SK-N-SH (cell line): ENCODE data around the gene CSTF3. TPM values are rescaled to one million over a fixed set of nuclear protein-coding genes. Genes with fewer than 3 reads are reported as not detected.

ENCODE experiments used
- RCOR1 ChIP-seq: fragments of 150-350 bp; IDR thresholded peaks from 2 replicates; pipeline ENCODE4 v1.6.1; 2017; ENCODE audit warnings: antibody characterized with exemption, low read length
- polyA plus RNA-seq, 3 experiments: library from polyadenylated mRNA; depleted of rRNA; stranded (reverse); fragments of >200 nt; gene quantifications; 2 replicates each; pipeline ENCODE4 v1.2.3, GENCODE V29; 2012
- small RNA-seq, 7 experiments: library from RNA; depleted of rRNA; stranded (forward); fragments of <200 nt; gene quantifications; one replicate each; pipeline ENCODE3, GENCODE V24; 2012

CSTF3 gene
- polyA plus RNA-seq, 1 of the 3 experiments (the other 2 are of a cell fraction): 26.3 TPM

- TF ChIP-seq RCOR1: no peak
- TF ChIP-seq, all 33 proteins: peak for 0
Observed at GRCh38 chr11:33035011-33035410, 126.3 kb downstream of the CSTF3 start (continued).

Small RNA genes within 50 kb of the gene (small RNA-seq; reads per million reads assigned to genes)
- gene RF00019: 0 reads per million in 7 experiments

Other genes with a start within 250 kb of the CSTF3 start
- gene DEPDC7, start 145.6 kb downstream of the CSTF3 start, polyA plus RNA-seq (2012; rRNA removed): 9.7 and 14.2 TPM in 2 replicates
- 12.7 and 15.1 TPM in 2 replicates for gene TCP11L1, start 121.9 kb downstream of the CSTF3 start, polyA plus RNA-seq (2012; rRNA removed)
- gene HIPK3, start 95.9 kb upstream of the CSTF3 start, polyA plus RNA-seq (2012; rRNA removed): 5.2 and 7.0 TPM in 2 replicates
- gene KIAA1549L, start 214.6 kb upstream of the CSTF3 start, polyA plus RNA-seq (2012; rRNA removed): 14.8 and 15.9 TPM in 2 replicates